ENCODE results near the gene MYZAP. TPM values are rescaled to one million over a fixed set of nuclear protein-coding genes. Genes with fewer than 3 reads are reported as not detected.

Gene MYZAP
- polyA plus RNA-seq, 1 donor (not counting 4 experiments of a cell fraction or from before 2014, with no cell fraction given): 1.8 TPM

DNA sequence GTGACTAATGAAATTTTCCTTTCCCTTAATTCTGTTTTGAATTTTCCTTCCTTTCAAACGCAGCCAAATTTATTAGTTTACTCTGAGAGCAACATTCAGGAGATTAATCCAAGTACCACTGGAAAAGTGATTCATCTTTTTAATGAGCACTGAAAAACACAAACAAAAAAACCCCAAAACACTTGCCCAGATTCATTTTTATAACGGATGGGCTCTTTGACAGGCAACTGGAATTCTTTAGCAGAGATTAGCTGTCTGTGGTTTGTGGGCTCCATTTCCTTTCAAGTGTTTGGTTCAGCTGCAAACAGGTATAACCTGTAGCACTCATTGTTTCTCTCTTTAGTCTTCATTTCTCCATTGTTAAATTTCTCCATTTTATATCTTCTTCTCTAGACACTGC is 111.7 kb downstream of the MYZAP start:
- Histone ChIP-seq H3K27me3 (ENCODE audit: control insufficient read depth, extremely low read depth, insufficient read depth, low read length) (no peaks in the 10 kb centered on the region), H3K9ac (ENCODE audit: control insufficient read depth, extremely low read depth, insufficient read depth, low read length) (no peak overlapping the region), H3K4me3 (ENCODE audit: control insufficient read depth in 2 of 3, extremely low read depth in 1 of 3, insufficient read depth in 2 of 3, low read depth in 1 of 3, low read length in 3 of 3) (no peak overlapping the region), H3K79me2 (ENCODE audit: control insufficient read depth, insufficient read depth, low read length) (peaks cover 18% of the 10 kb centered on the region), H3K9me3 (ENCODE audit: control insufficient read depth, low read depth, low read length) (no peaks in the 10 kb centered on the region), H3K4me1 (ENCODE audit: control insufficient read depth, extremely low read depth, insufficient read depth, low read length) (peaks cover 23% of the 10 kb centered on the region), H2AFZ (ENCODE audit: control insufficient read depth, low read length) (no peak overlapping the region), H4K20me1 (ENCODE audit: control insufficient read depth, extremely low read depth, insufficient read depth, low read length) (no peaks in the 10 kb centered on the region), H3K36me3 (ENCODE audit: control insufficient read depth in 2 of 2, extremely low read depth in 1 of 2, insufficient read depth in 2 of 2, low read length in 2 of 2) (no peaks in the 10 kb centered on the region), H3K9me1 (ENCODE audit: control insufficient read depth, extremely low read depth, insufficient read depth, low read length) (no peaks in the 10 kb centered on the region), H3K4me2 (ENCODE audit: control insufficient read depth, extremely low read depth, insufficient read depth, low read depth, low read length) (no peak overlapping the region), H3K27ac (ENCODE audit: control insufficient read depth, insufficient read depth, low read length) (no peak overlapping the region)
- dilution Hi-C loops (cut with MboI; ENCODE audit: extremely low pct_ligation_motif_present, low sequenced_read_pairs): no loop called here
- no peak for DNase-seq (ENCODE audit: low read depth, low spot score)
- TF ChIP-seq, protein P1, sequence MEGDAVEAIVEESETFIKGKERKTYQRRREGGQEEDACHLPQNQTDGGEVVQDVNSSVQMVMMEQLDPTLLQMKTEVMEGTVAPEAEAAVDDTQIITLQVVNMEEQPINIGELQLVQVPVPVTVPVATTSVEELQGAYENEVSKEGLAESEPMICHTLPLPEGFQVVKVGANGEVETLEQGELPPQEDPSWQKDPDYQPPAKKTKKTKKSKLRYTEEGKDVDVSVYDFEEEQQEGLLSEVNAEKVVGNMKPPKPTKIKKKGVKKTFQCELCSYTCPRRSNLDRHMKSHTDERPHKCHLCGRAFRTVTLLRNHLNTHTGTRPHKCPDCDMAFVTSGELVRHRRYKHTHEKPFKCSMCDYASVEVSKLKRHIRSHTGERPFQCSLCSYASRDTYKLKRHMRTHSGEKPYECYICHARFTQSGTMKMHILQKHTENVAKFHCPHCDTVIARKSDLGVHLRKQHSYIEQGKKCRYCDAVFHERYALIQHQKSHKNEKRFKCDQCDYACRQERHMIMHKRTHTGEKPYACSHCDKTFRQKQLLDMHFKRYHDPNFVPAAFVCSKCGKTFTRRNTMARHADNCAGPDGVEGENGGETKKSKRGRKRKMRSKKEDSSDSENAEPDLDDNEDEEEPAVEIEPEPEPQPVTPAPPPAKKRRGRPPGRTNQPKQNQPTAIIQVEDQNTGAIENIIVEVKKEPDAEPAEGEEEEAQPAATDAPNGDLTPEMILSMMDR (optimal IDR thresholded peaks at IDR 0.05 in 1 of 3, IDR thresholded peaks at IDR 0.05 in 1 of 3, conservative IDR thresholded peaks at IDR 0.05 in 1 of 3; ENCODE audit: extremely low read depth in 1 of 3, insufficient read depth in 2 of 3, low read length in 3 of 3): no peak
- TF ChIP-seq EZH2 (IDR thresholded peaks at IDR 0.05; ENCODE audit: low read length): no peak
- FAIRE-seq: no peak

DNA sequence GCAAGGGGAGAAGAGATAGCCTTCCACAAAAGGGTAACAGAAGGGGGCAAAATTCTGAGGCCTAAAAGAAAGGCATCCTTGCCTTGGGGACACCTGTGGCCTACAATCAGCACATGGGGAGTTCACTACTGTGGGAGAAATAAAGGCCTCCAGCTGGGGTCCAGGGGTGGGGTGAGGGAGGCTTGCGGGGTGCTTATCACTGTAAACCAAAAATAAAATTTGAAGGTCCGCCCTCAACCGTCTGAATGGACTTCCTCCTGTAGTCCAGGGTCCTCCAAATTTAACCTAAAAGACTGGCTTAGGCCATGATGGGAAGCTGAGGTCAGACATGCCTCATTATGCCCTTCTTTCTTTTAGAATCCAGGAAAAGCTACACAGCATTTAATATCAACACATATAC is 112.7 kb downstream of the MYZAP start:
- H3K4me2 ChIP-seq (ENCODE audit: control insufficient read depth, extremely low read depth, insufficient read depth, low read depth, low read length): no peak overlapping the region
- H3K27ac ChIP-seq (ENCODE audit: control insufficient read depth, insufficient read depth, low read length): no peak overlapping the region
- H3K36me3 ChIP-seq (ENCODE audit: control insufficient read depth in 2 of 2, extremely low read depth in 1 of 2, insufficient read depth in 2 of 2, low read length in 2 of 2): peaks cover 5 to 6% of the 10 kb centered on the region in 2 experiments
- H2AFZ ChIP-seq (ENCODE audit: control insufficient read depth, low read length): no peak overlapping the region
- H3K4me3 ChIP-seq (ENCODE audit: control insufficient read depth in 2 of 3, extremely low read depth in 1 of 3, insufficient read depth in 2 of 3, low read depth in 1 of 3, low read length in 3 of 3): no peak overlapping the region
- H4K20me1 ChIP-seq (ENCODE audit: control insufficient read depth, extremely low read depth, insufficient read depth, low read length): no peaks in the 10 kb centered on the region
- H3K27me3 ChIP-seq (ENCODE audit: control insufficient read depth, extremely low read depth, insufficient read depth, low read length): no peaks in the 10 kb centered on the region
- FAIRE-seq (no peak), DNase-seq (ENCODE audit: low read depth, low spot score) (no peak)
- peaks cover 28% of the 10 kb centered on the region for H3K79me2 ChIP-seq (ENCODE audit: control insufficient read depth, insufficient read depth, low read length)
- no peaks in the 10 kb centered on the region for H3K9me1 ChIP-seq (ENCODE audit: control insufficient read depth, extremely low read depth, insufficient read depth, low read length)
- H3K9me3 ChIP-seq (ENCODE audit: control insufficient read depth, low read depth, low read length): no peaks in the 10 kb centered on the region
- no peak for TF ChIP-seq EZH2 (IDR thresholded peaks at IDR 0.05; ENCODE audit: low read length)
- TF ChIP-seq, protein P1 (optimal IDR thresholded peaks at IDR 0.05 in 1 of 3, IDR thresholded peaks at IDR 0.05 in 1 of 3, conservative IDR thresholded peaks at IDR 0.05 in 1 of 3; ENCODE audit: extremely low read depth in 1 of 3, insufficient read depth in 2 of 3, low read length in 3 of 3): no peak
- H3K4me1 ChIP-seq (ENCODE audit: control insufficient read depth, extremely low read depth, insufficient read depth, low read length): peaks cover 24% of the 10 kb centered on the region
- dilution Hi-C loops (cut with MboI; ENCODE audit: extremely low pct_ligation_motif_present, low sequenced_read_pairs): no loop called here
- no peak overlapping the region for H3K9ac ChIP-seq (ENCODE audit: control insufficient read depth, extremely low read depth, insufficient read depth, low read length)
